ENCODE data around the gene LEUTX.

DNA sequence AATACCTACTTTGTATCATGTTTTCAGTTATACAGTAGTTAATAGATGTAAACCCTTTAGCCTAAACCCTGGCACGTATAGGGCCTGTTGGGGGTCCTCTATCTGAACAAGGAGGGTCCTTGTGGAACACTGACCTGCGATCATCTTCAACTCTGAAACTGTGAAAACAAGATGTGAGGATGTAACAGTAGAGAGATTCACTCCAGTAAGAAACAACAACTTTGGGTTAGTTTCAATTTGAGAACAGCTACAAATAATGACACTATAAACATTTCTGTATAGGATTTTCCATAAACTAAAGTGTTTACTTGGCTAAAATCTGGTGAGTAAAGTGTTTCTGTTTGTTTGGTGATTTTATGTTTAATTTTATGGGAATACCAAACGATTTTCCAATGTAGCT lies 43.0 kb upstream of the LEUTX start:
- TF ChIP-seq POLR2A (IDR thresholded peaks at IDR 0.05; ENCODE audit: low read depth, low read length): no peak
- TF ChIP-seq TAF1 (IDR thresholded peaks at IDR 0.05; ENCODE audit: borderline replicate concordance, low read depth, low read length): no peak
- TF ChIP-seq POLR2AphosphoS5 (IDR thresholded peaks at IDR 0.05; ENCODE audit: low read depth, low read length): no peak

Data from GM12892 (cell line).